ENCODE measurements around the gene ZBTB46.

The ZBTB46 gene

DNA sequence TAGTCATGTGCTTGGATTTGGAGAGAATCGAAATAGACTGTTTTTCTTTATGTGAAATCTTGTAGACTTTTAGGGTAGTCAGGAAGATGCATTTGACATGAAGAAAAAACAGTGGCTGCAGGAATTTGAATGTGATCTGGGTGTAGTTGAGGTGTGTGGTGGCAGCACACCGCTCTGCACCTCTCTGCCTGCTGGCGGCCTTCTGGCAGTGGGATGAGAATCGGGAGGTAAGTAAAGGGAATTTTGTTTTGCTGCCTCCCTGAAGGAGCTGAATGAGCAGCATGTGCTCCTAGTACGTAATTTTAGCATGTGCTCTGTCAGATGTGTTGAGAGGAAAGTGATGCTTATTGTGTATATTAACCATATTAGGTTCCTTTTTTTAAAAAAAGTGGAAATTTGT is 37.2 kb upstream of the ZBTB46 start:
- TF ChIP-seq FOXP2 (optimal IDR thresholded peaks at IDR 0.05; ENCODE audit: borderline replicate concordance, extremely low read depth, extremely low read length, insufficient read depth) (no peak), TAF1 (IDR thresholded peaks at IDR 0.05; ENCODE audit: borderline replicate concordance, insufficient read depth, low read length) (no peak), POLR2AphosphoS5 (IDR thresholded peaks at IDR 0.05; ENCODE audit: low read depth, low read length) (no peak), SIN3A (IDR thresholded peaks at IDR 0.05; ENCODE audit: borderline replicate concordance, insufficient read depth, low read length) (no peak)
- TF ChIP-seq, protein P1, sequence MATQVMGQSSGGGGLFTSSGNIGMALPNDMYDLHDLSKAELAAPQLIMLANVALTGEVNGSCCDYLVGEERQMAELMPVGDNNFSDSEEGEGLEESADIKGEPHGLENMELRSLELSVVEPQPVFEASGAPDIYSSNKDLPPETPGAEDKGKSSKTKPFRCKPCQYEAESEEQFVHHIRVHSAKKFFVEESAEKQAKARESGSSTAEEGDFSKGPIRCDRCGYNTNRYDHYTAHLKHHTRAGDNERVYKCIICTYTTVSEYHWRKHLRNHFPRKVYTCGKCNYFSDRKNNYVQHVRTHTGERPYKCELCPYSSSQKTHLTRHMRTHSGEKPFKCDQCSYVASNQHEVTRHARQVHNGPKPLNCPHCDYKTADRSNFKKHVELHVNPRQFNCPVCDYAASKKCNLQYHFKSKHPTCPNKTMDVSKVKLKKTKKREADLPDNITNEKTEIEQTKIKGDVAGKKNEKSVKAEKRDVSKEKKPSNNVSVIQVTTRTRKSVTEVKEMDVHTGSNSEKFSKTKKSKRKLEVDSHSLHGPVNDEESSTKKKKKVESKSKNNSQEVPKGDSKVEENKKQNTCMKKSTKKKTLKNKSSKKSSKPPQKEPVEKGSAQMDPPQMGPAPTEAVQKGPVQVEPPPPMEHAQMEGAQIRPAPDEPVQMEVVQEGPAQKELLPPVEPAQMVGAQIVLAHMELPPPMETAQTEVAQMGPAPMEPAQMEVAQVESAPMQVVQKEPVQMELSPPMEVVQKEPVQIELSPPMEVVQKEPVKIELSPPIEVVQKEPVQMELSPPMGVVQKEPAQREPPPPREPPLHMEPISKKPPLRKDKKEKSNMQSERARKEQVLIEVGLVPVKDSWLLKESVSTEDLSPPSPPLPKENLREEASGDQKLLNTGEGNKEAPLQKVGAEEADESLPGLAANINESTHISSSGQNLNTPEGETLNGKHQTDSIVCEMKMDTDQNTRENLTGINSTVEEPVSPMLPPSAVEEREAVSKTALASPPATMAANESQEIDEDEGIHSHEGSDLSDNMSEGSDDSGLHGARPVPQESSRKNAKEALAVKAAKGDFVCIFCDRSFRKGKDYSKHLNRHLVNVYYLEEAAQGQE (IDR thresholded peaks at IDR 0.05; ENCODE audit: insufficient read depth in 1 of 2, low read depth in 2 of 2, low read length in 2 of 2) = no peak

DNA sequence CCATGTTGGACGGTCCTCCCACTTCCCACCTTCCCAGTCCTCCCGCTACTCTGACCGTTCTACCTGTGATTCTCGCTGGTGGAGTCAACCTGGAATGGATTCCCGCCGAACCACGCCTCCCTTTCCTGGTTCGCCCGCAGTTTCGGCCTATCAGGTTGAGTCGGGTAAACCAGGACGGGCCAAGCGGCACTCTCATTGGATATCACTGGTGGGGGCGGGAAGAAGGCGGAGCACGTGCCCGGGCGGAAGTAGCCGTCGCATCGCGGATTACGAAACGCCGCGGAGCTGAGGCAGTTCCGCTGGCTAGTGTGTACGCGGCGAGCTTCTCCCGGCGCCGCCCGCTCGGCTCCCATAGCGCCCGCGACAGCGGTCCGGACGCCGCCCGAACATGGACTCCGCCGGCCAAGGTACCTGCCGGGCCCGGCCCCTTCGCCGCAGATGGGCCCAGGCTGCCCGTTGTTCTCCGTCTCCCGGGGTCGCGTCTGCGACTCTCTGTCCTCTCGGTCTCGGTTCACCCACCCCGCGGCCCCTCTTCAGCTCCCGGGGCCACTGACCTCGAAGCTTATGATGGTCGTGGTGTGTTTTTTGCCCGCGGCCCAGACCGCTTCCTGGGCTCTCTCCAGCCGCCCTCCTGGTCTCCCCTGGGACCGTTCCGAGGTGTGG is 34.0 kb upstream of the ZBTB46 start, which contains the start of gene TPD52L2:
Gene TPD52L2, plus strand, starts transcription at position 293 of the 663 bp plus-strand sequence. Its CDS starts 96 bp downstream, at position 389.
- TF ChIP-seq, protein P1 (IDR thresholded peaks at IDR 0.05; ENCODE audit: insufficient read depth in 1 of 2, low read depth in 2 of 2, low read length in 2 of 2) = no peak
- TF ChIP-seq POLR2AphosphoS5 (IDR thresholded peaks at IDR 0.05; ENCODE audit: low read depth, low read length) (peak; percentile 89), FOXP2 (optimal IDR thresholded peaks at IDR 0.05; ENCODE audit: borderline replicate concordance, extremely low read depth, extremely low read length, insufficient read depth) (no peak), TAF1 (IDR thresholded peaks at IDR 0.05; ENCODE audit: borderline replicate concordance, insufficient read depth, low read length) (peak; percentile 87), SIN3A (IDR thresholded peaks at IDR 0.05; ENCODE audit: borderline replicate concordance, insufficient read depth, low read length) (no peak)

DNA sequence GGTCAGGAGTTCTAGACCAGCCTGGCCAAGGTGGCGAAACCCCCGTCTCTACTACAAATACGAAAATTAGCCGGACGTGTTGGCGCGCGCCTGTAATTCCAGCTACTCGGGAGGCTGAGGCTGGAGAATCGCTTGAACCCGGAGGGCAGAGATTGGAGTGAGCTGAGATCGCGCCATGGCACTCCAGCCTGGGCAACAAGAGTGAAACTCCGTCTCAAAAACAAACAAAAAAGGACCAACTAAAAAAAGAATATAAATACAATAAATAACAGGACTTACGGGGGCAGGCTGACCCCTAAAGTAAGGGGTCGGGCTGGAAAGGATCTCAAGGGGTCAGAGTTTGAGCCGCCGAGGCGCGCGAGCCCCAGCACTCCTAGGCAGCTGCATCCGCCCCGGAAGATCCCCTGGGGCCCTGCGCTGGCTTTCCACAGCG is 33.5 kb upstream of the ZBTB46 start:
- TF ChIP-seq POLR2AphosphoS5 (IDR thresholded peaks at IDR 0.05; ENCODE audit: low read depth, low read length) (no peak), SIN3A (IDR thresholded peaks at IDR 0.05; ENCODE audit: borderline replicate concordance, insufficient read depth, low read length) (0 out of 2 replicates have a peak, but pooled peaks have one; percentile 6), FOXP2 (optimal IDR thresholded peaks at IDR 0.05; ENCODE audit: borderline replicate concordance, extremely low read depth, extremely low read length, insufficient read depth) (no peak), TAF1 (IDR thresholded peaks at IDR 0.05; ENCODE audit: borderline replicate concordance, insufficient read depth, low read length) (no peak)
- TF ChIP-seq, protein P1 (IDR thresholded peaks at IDR 0.05; ENCODE audit: insufficient read depth in 1 of 2, low read depth in 2 of 2, low read length in 2 of 2) = no peak

DNA sequence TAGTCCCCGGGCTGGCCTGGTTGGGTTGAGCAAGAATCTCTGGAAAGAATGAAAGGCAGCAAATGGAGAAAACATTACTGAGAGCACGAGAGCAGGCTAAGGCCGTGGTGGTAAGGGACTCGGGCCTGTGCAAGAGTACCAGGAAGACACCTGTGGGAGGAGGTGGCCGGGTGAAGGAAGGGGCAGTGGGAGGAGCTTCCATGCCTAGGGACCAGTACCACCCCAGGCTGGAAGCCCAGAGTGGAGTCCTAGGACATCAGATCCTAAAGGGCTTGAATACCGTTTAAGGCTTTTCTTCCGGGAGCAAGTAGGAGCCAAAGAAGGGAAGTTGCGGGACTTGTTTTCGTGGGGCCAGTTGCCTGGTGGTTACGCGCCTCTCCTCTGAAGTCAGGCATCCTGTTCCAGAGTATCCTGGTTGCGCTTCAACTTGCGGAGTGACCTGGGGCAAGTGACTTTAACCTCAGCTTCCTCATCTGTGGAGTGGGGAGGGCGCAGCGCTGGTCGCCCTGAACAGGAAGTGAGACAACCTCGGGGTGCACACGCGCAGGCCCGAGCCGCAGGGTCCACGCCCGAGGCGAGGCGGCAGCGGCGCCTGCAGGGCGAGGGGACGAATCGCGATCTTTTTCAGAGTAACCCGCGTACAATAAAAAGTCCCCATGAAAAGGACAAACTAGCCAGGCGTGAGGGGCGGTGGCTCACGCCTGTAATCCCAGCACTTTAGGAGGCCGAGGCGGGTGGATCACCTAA is 32.9 kb upstream of the ZBTB46 start:
- no peak; the same call in 1 of the 2 replicates for TF ChIP-seq POLR2AphosphoS5 (IDR thresholded peaks at IDR 0.05; ENCODE audit: low read depth, low read length)
- no peak for TF ChIP-seq TAF1 (IDR thresholded peaks at IDR 0.05; ENCODE audit: borderline replicate concordance, insufficient read depth, low read length)
- no peak for TF ChIP-seq SIN3A (IDR thresholded peaks at IDR 0.05; ENCODE audit: borderline replicate concordance, insufficient read depth, low read length)
- TF ChIP-seq, protein P1 (IDR thresholded peaks at IDR 0.05; ENCODE audit: insufficient read depth in 1 of 2, low read depth in 2 of 2, low read length in 2 of 2) = no peak
- no peak for TF ChIP-seq FOXP2 (optimal IDR thresholded peaks at IDR 0.05; ENCODE audit: borderline replicate concordance, extremely low read depth, extremely low read length, insufficient read depth)
